K562 (cell line): Measurements from ENCODE around the gene MAP3K4.

Experiments used
- ADNP ChIP-seq: fragments of 200-800 bp; sonication (Bioruptor generic); IDR thresholded peaks from 2 replicates; pipeline ENCODE4 v1.6.1; 2016; ENCODE audit warnings: missing genetic modification characterization, missing compliant biosample characterization
- CBX1 ChIP-seq: sonication (generic); IDR thresholded peaks from 2 replicates; pipeline ENCODE4 v1.6.1; 2016; ENCODE audit warnings: antibody characterized with exemption, low read depth, mild to moderate bottlenecking
- CTCF ChIP-seq, 3 experiments: IDR thresholded peaks in 2 of 3; conservative IDR thresholded peaks in 1 of 3; 2 replicates each; pipeline ENCODE4 v1.5.1; 2011 to 2012; ENCODE audit warnings: low read length in 3 of 3, mild to moderate bottlenecking in 3 of 3, control low read depth in 2 of 3, improper control_type of control experiment in 1 of 3, inconsistent platforms in 1 of 3, low read depth in 1 of 3, mixed read lengths in 1 of 3, moderate library complexity in 1 of 3; ENCODE audit not compliant: insufficient read depth in 2 of 3
- PATZ1 ChIP-seq: fragments of 250-450 bp; sonication (Bioruptor Pico); IDR thresholded peaks from 2 replicates; pipeline ENCODE4 v1.5.0; 2020; ENCODE audit warnings: mild to moderate bottlenecking, borderline replicate concordance
- POLR2A ChIP-seq: fragments of 450-650 bp; conservative IDR thresholded peaks from 2 replicates; pipeline ENCODE4 v1.6.1; 2016
- RBM22 ChIP-seq: fragments of 200-400 bp; formaldehyde crosslinking; IDR thresholded peaks from 2 replicates; pipeline ENCODE4 v1.6.1; 2018; ENCODE audit warnings: low read length, low read depth; ENCODE audit not compliant: poor library complexity, severe bottlenecking
- RBM39 ChIP-seq: fragments of 200-400 bp; formaldehyde crosslinking; optimal IDR thresholded peaks from 2 replicates; pipeline ENCODE3; 2018; ENCODE audit warnings: low read depth, low read length
- TBL1XR1 ChIP-seq, 2 experiments: IDR thresholded peaks; 2 replicates each; pipeline ENCODE4 v1.6.1; 2012; ENCODE audit warnings: improper control_type of control experiment in 2 of 2, low read length in 2 of 2, mild to moderate bottlenecking in 1 of 2
- TEAD2 ChIP-seq: fragments of 450-650 bp; IDR thresholded peaks from 2 replicates; pipeline ENCODE4 v1.6.1; 2016; ENCODE audit warnings: missing genetic modification characterization, control low read depth, missing compliant biosample characterization
- ZNF232 ChIP-seq: sonication (generic); formaldehyde crosslinking; IDR thresholded peaks from 2 replicates; pipeline ENCODE4 v1.8.0; 2022; ENCODE audit warnings: mild to moderate bottlenecking, missing genetic modification reagents

- no peak for TF ChIP-seq RBM22
- no peak for TF ChIP-seq TBL1XR1 (IDR thresholded peaks at IDR 0.05; ENCODE audit: low read length in 2 of 2)
- no peak for TF ChIP-seq RBM39
- no peak for TF ChIP-seq PATZ1 (CRISPR knock-in tag)
- no peak for TF ChIP-seq CTCF (IDR thresholded peaks at IDR 0.05 in 2 of 3, conservative IDR thresholded peaks at IDR 0.05 in 1 of 3; ENCODE audit: insufficient read depth in 2 of 3, low read depth in 1 of 3, low read length in 3 of 3)
- TF ChIP-seq CBX1: no peak
- no peak for TF ChIP-seq ZNF232 (CRISPR knock-in tag)
- TF ChIP-seq ADNP (tag): no peak
- no peak for TF ChIP-seq POLR2A
- TF ChIP-seq TEAD2 (tag): no peak
Measured at GRCh38 chr6:161009991-161010390, 18.4 kb downstream of the MAP3K4 start.
